ENCODE results near the gene MRPS35. TPM values are rescaled to one million over a fixed set of nuclear protein-coding genes. Genes with fewer than 3 reads are reported as not detected.

Gene MRPS35
- total RNA-seq, 1 donor from 2014 or later, result 65.8 TPM

DNA sequence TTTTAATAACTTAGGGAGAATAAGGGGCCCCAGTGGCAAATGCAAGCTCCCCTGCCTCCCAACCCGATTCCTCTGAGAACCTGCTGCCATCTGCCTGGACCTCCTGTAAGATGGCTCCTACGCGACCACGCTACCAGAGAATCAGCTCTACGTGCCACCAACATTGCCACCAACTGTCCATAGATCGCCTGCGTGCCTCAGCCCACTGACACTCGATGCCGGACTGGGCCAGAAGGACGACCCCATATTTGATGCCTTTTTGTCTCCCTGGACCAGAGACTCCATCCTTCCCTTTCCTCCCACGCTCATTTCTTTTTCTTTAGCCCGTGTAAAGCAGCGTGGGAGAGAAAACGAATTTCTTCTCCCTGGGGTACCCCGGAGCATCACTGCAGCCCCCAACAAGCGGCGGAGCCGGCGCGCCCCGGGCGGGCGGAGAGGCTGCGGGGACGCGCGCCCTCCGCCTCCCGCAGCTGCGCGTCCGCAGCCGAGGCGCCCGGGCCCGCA, 68.8 kb downstream of the MRPS35 start:
- no peaks in the 10 kb centered on the region for H3K36me3 ChIP-seq (ENCODE audit: control insufficient read depth, insufficient read depth, low read length)
- H3K27me3 ChIP-seq (ENCODE audit: control insufficient read depth, insufficient read depth, low read length), result no peaks in the 10 kb centered on the region
- DNase-seq (ENCODE audit: low read depth), result no peak
- peak overlapping the region; percentile 53 for H3K4me3 ChIP-seq (ENCODE audit: low read depth, low read length)
- no peak for TF ChIP-seq CTCF (IDR thresholded peaks at IDR 0.05; ENCODE audit: insufficient read depth, low read length, poor library complexity, severe bottlenecking)

GRCh38 chr12:27779920-27780611, 69.4 kb downstream of the MRPS35 start, which contains the start of the genes KLHL42 and MANSC4:
KLHL42 (plus strand) TSS chr12:27780233; CDS start chr12:27780331, 98 bp downstream.
MANSC4 (minus strand) TSS chr12:27780236; CDS start chr12:27771276, 8,960 bp downstream.
- H3K36me3 ChIP-seq (ENCODE audit: control insufficient read depth, insufficient read depth, low read length), result no peaks in the 10 kb centered on the region
- no peak for DNase-seq (ENCODE audit: low read depth)
- H3K4me3 ChIP-seq (ENCODE audit: low read depth, low read length), result peak within 1 kb of the TSS; percentile 53
- no peak for TF ChIP-seq CTCF (IDR thresholded peaks at IDR 0.05; ENCODE audit: insufficient read depth, low read length, poor library complexity, severe bottlenecking)
- H3K27me3 ChIP-seq (ENCODE audit: control insufficient read depth, insufficient read depth, low read length), result no peaks in the 10 kb centered on the region

DNA sequence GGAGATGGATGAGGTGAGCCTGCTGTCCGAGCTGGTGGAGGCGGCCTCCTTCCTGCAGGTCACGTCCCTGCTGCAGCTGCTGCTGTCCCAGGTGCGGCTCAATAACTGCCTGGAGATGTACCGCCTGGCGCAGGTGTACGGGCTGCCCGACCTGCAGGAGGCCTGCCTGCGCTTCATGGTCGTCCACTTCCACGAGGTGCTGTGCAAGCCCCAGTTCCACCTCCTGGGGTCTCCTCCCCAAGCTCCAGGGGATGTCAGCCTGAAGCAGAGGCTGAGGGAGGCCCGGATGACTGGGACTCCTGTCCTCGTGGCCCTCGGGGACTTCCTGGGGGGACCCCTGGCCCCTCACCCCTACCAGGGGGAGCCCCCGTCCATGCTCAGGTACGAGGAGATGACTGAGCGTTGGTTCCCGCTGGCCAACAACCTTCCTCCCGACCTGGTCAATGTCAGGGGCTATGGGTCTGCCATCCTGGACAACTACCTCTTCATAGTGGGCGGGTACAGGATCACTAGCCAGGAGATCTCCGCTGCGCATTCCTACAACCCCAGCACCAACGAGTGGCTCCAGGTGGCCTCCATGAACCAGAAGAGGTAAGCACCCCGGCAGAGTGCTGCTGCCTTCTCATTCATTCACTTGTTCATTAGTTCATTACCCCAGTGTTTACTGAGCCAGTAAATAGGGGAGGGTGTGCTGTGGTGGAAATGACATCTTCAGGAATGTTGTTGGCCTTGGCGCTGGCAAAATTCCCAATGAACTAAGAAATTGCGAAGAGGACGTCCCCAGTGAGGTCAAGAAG, 70.2 kb downstream of the MRPS35 start:
- Histone ChIP-seq H3K36me3 (ENCODE audit: control insufficient read depth, insufficient read depth, low read length) (no peaks in the 10 kb centered on the region), H3K27me3 (ENCODE audit: control insufficient read depth, insufficient read depth, low read length) (no peaks in the 10 kb centered on the region), H3K4me3 (ENCODE audit: low read depth, low read length) (peak overlapping the region; percentile 53)
- DNase-seq (ENCODE audit: low read depth), result no peak
- no peak for TF ChIP-seq CTCF (IDR thresholded peaks at IDR 0.05; ENCODE audit: insufficient read depth, low read length, poor library complexity, severe bottlenecking)

DNA sequence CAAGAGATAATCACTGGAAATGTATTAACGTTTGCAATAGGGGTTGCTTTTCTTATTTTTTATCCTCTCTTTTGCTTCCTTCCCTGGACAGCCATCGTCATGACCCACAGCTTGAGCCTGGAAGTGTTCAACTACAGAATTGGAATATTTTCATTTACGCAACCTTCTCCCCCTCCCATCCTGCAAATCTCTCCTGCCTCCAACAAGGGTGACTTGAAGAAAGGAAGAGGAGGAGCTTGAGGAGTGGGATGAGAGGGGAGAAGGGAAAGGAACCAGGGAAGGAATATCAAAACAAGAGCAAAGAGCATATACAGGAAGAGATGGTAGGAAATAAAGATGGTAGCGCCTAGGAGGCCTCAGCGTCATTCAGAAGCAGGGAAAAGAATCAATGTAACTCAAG, 71.0 kb downstream of the MRPS35 start:
- Histone ChIP-seq H3K27me3 (ENCODE audit: control insufficient read depth, insufficient read depth, low read length) (no peaks in the 10 kb centered on the region), H3K4me3 (ENCODE audit: low read depth, low read length) (no peak overlapping the region), H3K36me3 (ENCODE audit: control insufficient read depth, insufficient read depth, low read length) (no peaks in the 10 kb centered on the region)
- DNase-seq (ENCODE audit: low read depth), result no peak
- no peak for TF ChIP-seq CTCF (IDR thresholded peaks at IDR 0.05; ENCODE audit: insufficient read depth, low read length, poor library complexity, severe bottlenecking)

DNA sequence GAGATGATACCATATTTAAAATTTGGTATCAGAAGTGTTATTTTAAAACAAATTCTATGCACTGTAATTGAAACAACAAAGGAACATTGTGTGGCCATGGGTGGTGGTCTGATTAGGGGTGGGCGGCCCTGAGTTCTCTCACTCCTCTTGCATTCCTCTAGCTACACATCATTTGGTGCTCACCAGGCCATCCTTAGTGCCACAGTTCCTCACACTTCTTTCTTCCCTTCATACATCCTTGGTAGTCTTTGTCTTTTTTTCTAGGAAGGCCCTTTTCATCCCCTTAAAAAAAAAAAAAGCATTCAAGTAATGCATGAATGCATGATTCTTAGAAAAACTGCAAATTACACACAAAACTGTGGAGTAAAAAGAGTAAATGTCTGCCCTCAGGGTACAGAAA, 71.8 kb downstream of the MRPS35 start:
- H3K36me3 ChIP-seq (ENCODE audit: control insufficient read depth, insufficient read depth, low read length), result no peaks in the 10 kb centered on the region
- no peak overlapping the region for H3K4me3 ChIP-seq (ENCODE audit: low read depth, low read length)
- no peak for TF ChIP-seq CTCF (IDR thresholded peaks at IDR 0.05; ENCODE audit: insufficient read depth, low read length, poor library complexity, severe bottlenecking)
- no peaks in the 10 kb centered on the region for H3K27me3 ChIP-seq (ENCODE audit: control insufficient read depth, insufficient read depth, low read length)
- DNase-seq (ENCODE audit: low read depth), result no peak
